Activated naive CD4-positive, alpha-beta T cell treated with anti-CD3 and anti-CD28 coated beads, Interleukin-2, amount 50 U/mL, for 24 hours (primary cell): ENCODE data around the gene PPP2R5C.

Experiments
- H3K27ac Mint-ChIP-seq: one replicate; pipeline ENCODE4 v1.8.0; 2021; ENCODE audit warnings: mild to moderate bottlenecking, mixed read lengths
- H3K27me3 Mint-ChIP-seq: one replicate; pipeline ENCODE4 v1.8.0; 2021; ENCODE audit warnings: mixed read lengths
- H3K36me3 Mint-ChIP-seq: one replicate; pipeline ENCODE4 v1.8.0; 2021; ENCODE audit warnings: mixed read lengths
- H3K4me1 Mint-ChIP-seq: one replicate; pipeline ENCODE4 v1.8.0; 2021; ENCODE audit warnings: mixed read lengths
- H3K4me3 Mint-ChIP-seq: one replicate; pipeline ENCODE4 v1.8.0; 2021; ENCODE audit warnings: mild to moderate bottlenecking, mixed read lengths
- H3K9me3 Mint-ChIP-seq: one replicate; pipeline ENCODE4 v1.8.0; 2021; ENCODE audit warnings: mixed read lengths

Gene PPP2R5C

GRCh38 chr14:101808894-101809670, 47.6 kb downstream of the PPP2R5C start:
- H3K9me3 Mint-ChIP-seq, result no peaks in the 10 kb centered on the region
- H3K27me3 Mint-ChIP-seq, result no peaks in the 10 kb centered on the region
- H3K4me1 Mint-ChIP-seq, result peaks cover 47% of the 10 kb centered on the region
- peaks cover 8% of the 10 kb centered on the region for H3K36me3 Mint-ChIP-seq
- H3K4me3 Mint-ChIP-seq, result peak overlapping the region; percentile 99
- peak overlapping the region; percentile 99 for H3K27ac Mint-ChIP-seq

GRCh38 chr14:101809671-101810514, 48.4 kb downstream of the PPP2R5C start:
- Mint-ChIP-seq H3K36me3 (peaks cover 8% of the 10 kb centered on the region), H3K27me3 (no peaks in the 10 kb centered on the region), H3K9me3 (no peaks in the 10 kb centered on the region), H3K27ac (peak overlapping the region; percentile 99), H3K4me3 (peak overlapping the region; percentile 99), H3K4me1 (peaks cover 55% of the 10 kb centered on the region)

GRCh38 chr14:101810897-101811621, 49.5 kb downstream of the PPP2R5C start:
- no peaks in the 10 kb centered on the region for H3K9me3 Mint-ChIP-seq
- peaks cover 67% of the 10 kb centered on the region for H3K4me1 Mint-ChIP-seq
- H3K27ac Mint-ChIP-seq, result peak overlapping the region; percentile 99
- peak overlapping the region; percentile 99 for H3K4me3 Mint-ChIP-seq
- peaks cover 6% of the 10 kb centered on the region for H3K36me3 Mint-ChIP-seq
- no peaks in the 10 kb centered on the region for H3K27me3 Mint-ChIP-seq

- H3K27me3 Mint-ChIP-seq, result no peaks in the 10 kb centered on the region
- H3K4me1 Mint-ChIP-seq, result peaks cover 74% of the 10 kb centered on the region
- peak overlapping the region; percentile 99 for H3K4me3 Mint-ChIP-seq
- peaks cover 6% of the 10 kb centered on the region for H3K36me3 Mint-ChIP-seq
- no peaks in the 10 kb centered on the region for H3K9me3 Mint-ChIP-seq
- peak overlapping the region; percentile 99 for H3K27ac Mint-ChIP-seq
Measured at GRCh38 chr14:101812071-101812470, 50.6 kb downstream of the PPP2R5C start.

GRCh38 chr14:101813171-101813759, 51.8 kb downstream of the PPP2R5C start:
- Mint-ChIP-seq H3K4me3 (peak overlapping the region; percentile 99), H3K9me3 (no peaks in the 10 kb centered on the region), H3K27ac (peak overlapping the region; percentile 80), H3K27me3 (no peaks in the 10 kb centered on the region), H3K4me1 (peaks cover 80% of the 10 kb centered on the region), H3K36me3 (peaks cover 4% of the 10 kb centered on the region)

GRCh38 chr14:101813833-101814232, 52.3 kb downstream of the PPP2R5C start:
- peaks cover 81% of the 10 kb centered on the region for H3K4me1 Mint-ChIP-seq
- no peaks in the 10 kb centered on the region for H3K9me3 Mint-ChIP-seq
- H3K4me3 Mint-ChIP-seq, result peak overlapping the region; percentile 81
- peak overlapping the region; percentile 80 for H3K27ac Mint-ChIP-seq
- peaks cover 4% of the 10 kb centered on the region for H3K36me3 Mint-ChIP-seq
- H3K27me3 Mint-ChIP-seq, result no peaks in the 10 kb centered on the region

GRCh38 chr14:101814934-101815333, 53.4 kb downstream of the PPP2R5C start:
- Mint-ChIP-seq H3K27ac (peak overlapping the region; percentile 80), H3K36me3 (peaks cover 4% of the 10 kb centered on the region), H3K9me3 (no peaks in the 10 kb centered on the region)

GRCh38 chr14:101815994-101816393, 54.5 kb downstream of the PPP2R5C start:
- Mint-ChIP-seq H3K36me3 (peaks cover 3% of the 10 kb centered on the region), H3K27ac (peak overlapping the region; percentile 80), H3K27me3 (no peaks in the 10 kb centered on the region), H3K9me3 (no peaks in the 10 kb centered on the region), H3K4me3 (peak overlapping the region; percentile 81), H3K4me1 (peaks cover 86% of the 10 kb centered on the region)

More at GRCh38 chr14:101814934-101815333, 53.4 kb downstream of the PPP2R5C start:
- peak overlapping the region; percentile 81 for H3K4me3 Mint-ChIP-seq
- peaks cover 83% of the 10 kb centered on the region for H3K4me1 Mint-ChIP-seq
- H3K27me3 Mint-ChIP-seq, result no peaks in the 10 kb centered on the region

GRCh38 chr14:101817501-101818001, 56.0 kb downstream of the PPP2R5C start:
- Mint-ChIP-seq H3K36me3 (peaks cover 3% of the 10 kb centered on the region), H3K4me1 (peaks cover 85% of the 10 kb centered on the region), H3K27me3 (no peaks in the 10 kb centered on the region), H3K4me3 (peak overlapping the region; percentile 85), H3K9me3 (no peaks in the 10 kb centered on the region), H3K27ac (peak overlapping the region; percentile 97)

- Mint-ChIP-seq H3K27me3 (no peaks in the 10 kb centered on the region), H3K4me1 (peaks cover 79% of the 10 kb centered on the region), H3K36me3 (peaks cover 4% of the 10 kb centered on the region), H3K9me3 (no peaks in the 10 kb centered on the region), H3K27ac (peak overlapping the region; percentile 97), H3K4me3 (peak overlapping the region; percentile 85)
Measured at GRCh38 chr14:101819251-101819990, 57.9 kb downstream of the PPP2R5C start.

GRCh38 chr14:101820283-101820798, 58.8 kb downstream of the PPP2R5C start:
- Mint-ChIP-seq H3K27ac (peak overlapping the region; percentile 97), H3K36me3 (peaks cover 4% of the 10 kb centered on the region), H3K4me1 (peaks cover 75% of the 10 kb centered on the region), H3K27me3 (no peaks in the 10 kb centered on the region), H3K4me3 (peak overlapping the region; percentile 85), H3K9me3 (no peaks in the 10 kb centered on the region)

GRCh38 chr14:101821528-101821927, 60.0 kb downstream of the PPP2R5C start:
- peaks cover 10% of the 10 kb centered on the region for H3K36me3 Mint-ChIP-seq

GRCh38 chr14:101823066-101823465, 61.6 kb downstream of the PPP2R5C start:
- peak overlapping the region; percentile 82 for H3K4me3 Mint-ChIP-seq
- H3K36me3 Mint-ChIP-seq, result peaks cover 15% of the 10 kb centered on the region
- H3K27ac Mint-ChIP-seq, result peak overlapping the region; percentile 98
- H3K4me1 Mint-ChIP-seq, result peaks cover 75% of the 10 kb centered on the region
- H3K9me3 Mint-ChIP-seq, result no peaks in the 10 kb centered on the region
- no peaks in the 10 kb centered on the region for H3K27me3 Mint-ChIP-seq

More at GRCh38 chr14:101821528-101821927, 60.0 kb downstream of the PPP2R5C start:
- Mint-ChIP-seq H3K27me3 (no peaks in the 10 kb centered on the region), H3K4me1 (peaks cover 74% of the 10 kb centered on the region), H3K27ac (peak overlapping the region; percentile 98), H3K9me3 (no peaks in the 10 kb centered on the region), H3K4me3 (peak overlapping the region; percentile 61)

GRCh38 chr14:101823511-101824120, 62.1 kb downstream of the PPP2R5C start:
- peaks cover 76% of the 10 kb centered on the region for H3K4me1 Mint-ChIP-seq

More at GRCh38 chr14:101823511-101824120, 62.1 kb downstream of the PPP2R5C start:
- no peaks in the 10 kb centered on the region for H3K27me3 Mint-ChIP-seq
- peaks cover 17% of the 10 kb centered on the region for H3K36me3 Mint-ChIP-seq
- H3K4me3 Mint-ChIP-seq, result peak overlapping the region; percentile 82
- peak overlapping the region; percentile 98 for H3K27ac Mint-ChIP-seq
- no peaks in the 10 kb centered on the region for H3K9me3 Mint-ChIP-seq
